Endothelial cell of umbilical vein (primary cell): ENCODE results near the gene KYNU. TPM values are rescaled to one million over a fixed set of nuclear protein-coding genes. Genes with fewer than 3 reads are reported as not detected.
"Not testable (repeated sequence)": the region's sequence is repeated elsewhere in the genome, so short reads cannot be mapped to it uniquely, and the experiment has no call there.

Experiments used
- BruUV-seq: library from RNA; stranded (reverse); fragments of 400-500 nt; replicated peaks from 2 replicates; lab custom pipeline; 2021; lab: Mats Ljungman, UMichigan
- CTCF ChIA-PET: fragments of 300-600, 350-600 bp; sonication (Branson Sonifier 250); formaldehyde crosslinking; loops from one replicate; lab custom pipeline; 2021; ENCODE audit warnings: antibody characterized with exemption, inconsistent platforms; lab: Charles Lee
- POLR2A ChIA-PET: fragments of 300-600, 350-600 bp; sonication (Branson Sonifier 250); formaldehyde crosslinking; loops from one replicate; lab custom pipeline; 2021; ENCODE audit warnings: antibody characterized with exemption, inconsistent platforms; lab: Charles Lee
- DNase-seq: peaks from one replicate; pipeline ENCODE4 v3.0.0-alpha.2; 2011; ENCODE audit warnings: low read depth, low spot score
- FAIRE-seq: peaks from 2 replicates; lab custom pipeline; 2011; peaks lifted over from hg19 to GRCh38; lab: Jason Lieb, UNC
- H2AFZ ChIP-seq: 2 replicates; pipeline ENCODE4 v1.6.0; 2012; ENCODE audit warnings: low read depth, low read length, control low read depth, inconsistent platforms
- H3K27ac ChIP-seq: 2 replicates; pipeline ENCODE4 v1.5.1; 2011; ENCODE audit warnings: low read depth, mild to moderate bottlenecking, control low read depth, low read length, moderate library complexity; ENCODE audit not compliant: insufficient read depth
- H3K27me3 ChIP-seq, 2 experiments: 2 replicates each; pipeline versions ENCODE4 v1.6.0 to v1.6.1; 2011; ENCODE audit warnings: low read length in 2 of 2, mixed read lengths in 1 of 2; ENCODE audit not compliant: control insufficient read depth in 2 of 2, insufficient read depth in 2 of 2
- H3K36me3 ChIP-seq, 2 experiments: 2 replicates in 1 of 2; 3 replicates in 1 of 2; pipeline ENCODE4 v1.5.1; 2011; ENCODE audit warnings: low read length in 2 of 2, mild to moderate bottlenecking in 1 of 2, moderate library complexity in 1 of 2; ENCODE audit not compliant: control insufficient read depth in 2 of 2, insufficient read depth in 2 of 2; ENCODE audit errors: extremely low read depth in 1 of 2
- H3K4me1 ChIP-seq: 3 replicates; pipeline ENCODE4 v1.5.1; 2011; ENCODE audit warnings: mild to moderate bottlenecking, low read length; ENCODE audit not compliant: control insufficient read depth, insufficient read depth; ENCODE audit errors: extremely low read depth
- H3K4me2 ChIP-seq: 2 replicates; pipeline ENCODE4 v1.6.1; 2011; ENCODE audit warnings: low read length, control low read depth, mixed read lengths; ENCODE audit not compliant: insufficient read depth
- H3K4me3 ChIP-seq, 3 experiments: fragments of 200-600 bp in 1 of 3; sonication (generic), shearing (Covaris generic) in 1 of 3; replicated peaks in 1 of 3; 2 replicates each; pipeline ENCODE4 v1.5.1; 2011 to 2016; ENCODE audit warnings: control low read depth in 3 of 3, low read length in 3 of 3, mild to moderate bottlenecking in 2 of 3, inconsistent platforms in 1 of 3, low read depth in 1 of 3, moderate library complexity in 1 of 3; ENCODE audit not compliant: insufficient read depth in 1 of 3
- H3K79me2 ChIP-seq: 2 replicates; pipeline ENCODE4 v1.6.0; 2012; ENCODE audit warnings: low read length, inconsistent platforms; ENCODE audit not compliant: control insufficient read depth, insufficient read depth
- H3K9ac ChIP-seq: replicated peaks from 2 replicates; pipeline ENCODE3; 2011; ENCODE audit warnings: low read length, control low read depth; ENCODE audit not compliant: insufficient read depth; ENCODE audit errors: extremely low read depth
- H3K9me1 ChIP-seq: replicated peaks from 3 replicates; pipeline ENCODE4 v1.6.0; 2011; ENCODE audit warnings: mild to moderate bottlenecking, low read length; ENCODE audit not compliant: control insufficient read depth, insufficient read depth; ENCODE audit errors: extremely low read depth
- H3K9me3 ChIP-seq: replicated peaks from 2 replicates; pipeline ENCODE4 v1.5.1; 2012; ENCODE audit warnings: low read length, inconsistent platforms; ENCODE audit not compliant: control insufficient read depth, insufficient read depth
- H4K20me1 ChIP-seq: replicated peaks from 2 replicates; pipeline ENCODE3; 2011; ENCODE audit warnings: mild to moderate bottlenecking, low read length; ENCODE audit not compliant: control insufficient read depth, insufficient read depth; ENCODE audit errors: extremely low read depth
- CTCF ChIP-seq, 2 donors: IDR thresholded peaks; 1 replicate in 1 of 2; 2 replicates in 1 of 2; pipeline ENCODE4 v1.5.1; 2011; ENCODE audit warnings: low read length in 2 of 2, mild to moderate bottlenecking in 2 of 2, moderate library complexity in 2 of 2, control low read depth in 1 of 2, inconsistent platforms in 1 of 2, low read depth in 1 of 2; ENCODE audit not compliant: insufficient read depth in 1 of 2; ENCODE audit errors: extremely low read depth in 1 of 2
- EZH2 ChIP-seq: IDR thresholded peaks from 2 replicates; pipeline ENCODE4 v1.6.1; 2012; ENCODE audit warnings: borderline replicate concordance, low read depth, mild to moderate bottlenecking, moderate library complexity, low read length, inconsistent platforms; ENCODE audit not compliant: severe bottlenecking
- FOS ChIP-seq: IDR thresholded peaks from 2 replicates; pipeline ENCODE4 v1.6.1; 2011; ENCODE audit warnings: mild to moderate bottlenecking, low read length, moderate library complexity, borderline replicate concordance; ENCODE audit not compliant: insufficient read depth
- GATA2 ChIP-seq: IDR thresholded peaks from 2 replicates; pipeline ENCODE4 v1.7.0; 2011; ENCODE audit warnings: low read depth, mild to moderate bottlenecking, moderate library complexity, mixed read lengths, low read length; ENCODE audit not compliant: insufficient read length, insufficient read depth
- JUN ChIP-seq: IDR thresholded peaks from 2 replicates; pipeline ENCODE4 v1.6.1; 2011; ENCODE audit warnings: borderline replicate concordance, low read depth; ENCODE audit not compliant: insufficient read length, insufficient read depth
- MAX ChIP-seq: IDR thresholded peaks from 2 replicates; pipeline ENCODE4 v1.6.1; 2011; ENCODE audit not compliant: insufficient read depth, insufficient read length
- MYC ChIP-seq: IDR thresholded peaks from one replicate; pipeline ENCODE4 v1.6.1; 2011; ENCODE audit warnings: mild to moderate bottlenecking, low read depth, low read length
- POLR2A ChIP-seq: IDR thresholded peaks from 2 replicates; pipeline ENCODE4 v1.6.1; 2012; ENCODE audit warnings: low read depth, mild to moderate bottlenecking, control low read depth, low read length
- POLR2AphosphoS5 ChIP-seq: IDR thresholded peaks from 2 replicates; pipeline ENCODE4 v1.6.1; 2012; ENCODE audit warnings: low read depth, mild to moderate bottlenecking, control low read depth, low read length, moderate library complexity; ENCODE audit not compliant: insufficient read depth
- dilution Hi-C: fragments of 300-500 bp; cut with MboI; formaldehyde crosslinking; loops from one replicate; pipeline ENCODE4 v1.15.0; 2019; ENCODE audit warnings: low sequenced_read_pairs; ENCODE audit not compliant: extremely low pct_ligation_motif_present
- intact Hi-C: fragments of 100-400 bp; cut with micrococcal nuclease; formaldehyde crosslinking; loops from one replicate; pipeline ENCODE4 v1.10.0; 2022
- polyA plus RNA-seq, 4 experiments: library from polyadenylated mRNA; depleted of rRNA in 3 of 4; stranded (reverse) in 3 of 4; unstranded in 1 of 4; fragments of >200 nt; gene quantifications; 2 replicates each; pipeline versions ENCODE4 v1.2.1 to v1.2.3, GENCODE V29; 2011 to 2012; ENCODE audit warnings: missing spikeins in 1 of 4
- total RNA-seq: library from RNA; stranded (reverse); gene quantifications from 2 replicates; pipeline ENCODE4 v1.2.3, GENCODE V29; 2021

Gene KYNU
- total and polyA plus RNA-seq, 2 donors (not counting 3 experiments of a cell fraction or from before 2014, with no cell fraction given) = 0.04 TPM; not detected in 1

GRCh38 chr2:143071185-143071876, 193.9 kb downstream of the KYNU start:
- ChIA-PET POLR2A (no interaction called here), CTCF (no interaction called here)
- no peaks in the 10 kb centered on the region for H3K9me1 ChIP-seq
- H3K9ac ChIP-seq = no peak overlapping the region
- H3K4me2 ChIP-seq = no peak overlapping the region
- no peak for FAIRE-seq
- TF ChIP-seq JUN (no peak), FOS (no peak), MYC (no peak), CTCF (IDR thresholded peaks at IDR 0.05; ENCODE audit: extremely low read depth in 1 of 2, insufficient read depth in 1 of 2, low read depth in 1 of 2, low read length in 2 of 2) (no peak), POLR2AphosphoS5 (no peak), POLR2A (no peak), MAX (no peak), EZH2 (no peak), GATA2 (no peak)
- H2AFZ ChIP-seq = no peak overlapping the region
- no peaks in the 10 kb centered on the region for H3K27me3 ChIP-seq
- BruUV-seq = no TSS peak
- no peaks in the 10 kb centered on the region for H4K20me1 ChIP-seq
- no peak overlapping the region for H3K27ac ChIP-seq
- no peak for DNase-seq
- no peak overlapping the region for H3K4me3 ChIP-seq
- no peaks in the 10 kb centered on the region for H3K9me3 ChIP-seq
- intact Hi-C loops (no loop called here), dilution Hi-C loops (no loop called here)
- no peaks in the 10 kb centered on the region for H3K36me3 ChIP-seq
- H3K79me2 ChIP-seq = no peaks in the 10 kb centered on the region
- no peaks in the 10 kb centered on the region for H3K4me1 ChIP-seq

- H2AFZ ChIP-seq, dilution Hi-C loops, FAIRE-seq, intact Hi-C loops, H3K27ac ChIP-seq, BruUV-seq, H3K9me3 ChIP-seq, H3K79me2 ChIP-seq, H3K9ac ChIP-seq, H3K36me3 ChIP-seq, CTCF ChIA-PET, DNase-seq, H3K4me2 ChIP-seq, POLR2A ChIA-PET, H3K27me3 ChIP-seq, H3K9me1 ChIP-seq, H3K4me3 ChIP-seq, H4K20me1 ChIP-seq, H3K4me1 ChIP-seq: not testable (repeated sequence)
Observed at GRCh38 chr2:143074913-143075312, 197.4 kb downstream of the KYNU start.
